Naive thymus-derived CD8-positive, alpha-beta T cell (primary cell): ENCODE measurements around the gene CYP2E1. TPM values are rescaled to one million over a fixed set of nuclear protein-coding genes. Genes with fewer than 3 reads are reported as not detected.
A peak's percentile ranks its signal among the peaks of the same experiment; 100 is the strongest.
"Not testable (repeated sequence)": the region's sequence is repeated elsewhere in the genome, so short reads cannot be mapped to it uniquely, and the experiment has no call there.

ENCODE experiments used
- ATAC-seq, 2 donors: fragments of 150-1000 bp; cut with Tn5 transposase in 1 of 2; sonication (Bioruptor Pico), chemical (Tn5 transposase) in 1 of 2; 1 replicate in 1 of 2; 2 replicates in 1 of 2; pipeline ENCODE4 v1.10.0; 2021; ENCODE audit warnings: mild to moderate bottlenecking in 2 of 2, moderate library complexity in 2 of 2
- POLR2A ChIA-PET: fragments of 350-600 bp; sonication (Branson Sonifier 250); formaldehyde crosslinking; loops from one replicate; lab custom pipeline; 2021; ENCODE audit warnings: antibody characterized with exemption; lab: Charles Lee
- DNase-seq, 10 donors: peaks; one replicate each; pipeline versions ENCODE4 v3.0.0 to v3.0.0-alpha.2; 2020 to 2022
- H3K27ac Mint-ChIP-seq, 10 donors: one replicate each; pipeline ENCODE4 v1.8.0; 2020 to 2022; ENCODE audit warnings: mild to moderate bottlenecking in 10 of 10, mixed read lengths in 10 of 10, moderate library complexity in 4 of 10, inconsistent platforms in 1 of 10
- H3K27me3 Mint-ChIP-seq, 5 donors: one replicate each; pipeline ENCODE4 v1.8.0; 2021 to 2022; ENCODE audit warnings: mixed read lengths in 5 of 5
- H3K36me3 Mint-ChIP-seq, 3 donors: one replicate each; pipeline ENCODE4 v1.8.0; 2020 to 2022; ENCODE audit warnings: mixed read lengths in 3 of 3, mild to moderate bottlenecking in 2 of 3, inconsistent platforms in 1 of 3
- H3K4me1 Mint-ChIP-seq, 4 donors: one replicate each; pipeline ENCODE4 v1.8.0; 2021 to 2022; ENCODE audit warnings: mixed read lengths in 4 of 4
- H3K4me3 Mint-ChIP-seq, 10 donors: one replicate each; pipeline ENCODE4 v1.8.0; 2020 to 2022; ENCODE audit warnings: mild to moderate bottlenecking in 10 of 10, mixed read lengths in 10 of 10, moderate library complexity in 6 of 10, inconsistent platforms in 1 of 10
- H3K9me3 Mint-ChIP-seq, 9 donors: one replicate each; pipeline ENCODE4 v1.8.0; 2020 to 2022; ENCODE audit warnings: mixed read lengths in 9 of 9, mild to moderate bottlenecking in 3 of 9, inconsistent platforms in 1 of 9, moderate library complexity in 1 of 9
- polyA plus RNA-seq, 3 donors: library from polyadenylated mRNA; unstranded; fragments of 300-500 nt; fragmentation: Illumina TruSeq; gene quantifications; one replicate each; pipeline ENCODE4 v1.2.3, GENCODE V29; 2021
- total RNA-seq, 8 experiments: library from RNA in 2 of 8; stranded (reverse) in 2 of 8; gene quantifications; one replicate each; pipeline ENCODE4 v1.2.3 and lab custom pipeline; 2021 to 2026

The CYP2E1 gene
- total and polyA plus RNA-seq, 5 experiments from 2014 or later = 0.02 to 1.4 (median 1.2) TPM; not detected in 2

GRCh38 chr10:133529576-133529946, 2.4 kb downstream of the CYP2E1 start:
- Mint-ChIP-seq H3K27ac (peak overlapping the region in 2 of 10 donors; percentile 44 to 46), H3K9me3 (peaks cover 0 to 7% (median 0%) of the 10 kb centered on the region in 9 donors), H3K27me3 (peaks cover 22 to 71% (median 43%) of the 10 kb centered on the region in 5 donors), H3K36me3 (peaks cover 0 to 9% (median 0%) of the 10 kb centered on the region in 3 donors), H3K4me1 (peaks cover 9 to 26% (median 22%) of the 10 kb centered on the region in 4 donors), H3K4me3 (peak overlapping the region; percentile 55 to 81 (median 76))
- DNase-seq = no peak
- ATAC-seq = peak in 1 of 2 donors; percentile 42
- POLR2A ChIA-PET = no interaction called here

GRCh38 chr10:133530506-133530905, 3.3 kb downstream of the CYP2E1 start:
- H3K27ac Mint-ChIP-seq = peak overlapping the region in 2 of 10 donors; percentile 73 to 89
- no peak for DNase-seq
- H3K4me3 Mint-ChIP-seq = peak overlapping the region in 6 of 10 donors; percentile 22 to 79 (median 55)
- peaks cover 9 to 26% (median 22%) of the 10 kb centered on the region in 4 donors for H3K4me1 Mint-ChIP-seq
- POLR2A ChIA-PET = no interaction called here
- H3K9me3 Mint-ChIP-seq = no peaks in the 10 kb centered on the region
- peaks cover 0 to 9% (median 0%) of the 10 kb centered on the region in 3 donors for H3K36me3 Mint-ChIP-seq
- peaks cover 22 to 71% (median 41%) of the 10 kb centered on the region in 5 donors for H3K27me3 Mint-ChIP-seq
- ATAC-seq = no peak

- POLR2A ChIA-PET = no interaction called here
- Mint-ChIP-seq H3K36me3 (peaks cover 0 to 9% (median 2%) of the 10 kb centered on the region in 3 donors), H3K9me3 (no peaks in the 10 kb centered on the region), H3K4me3 (no peak overlapping the region), H3K27me3 (peaks cover 18 to 56% (median 34%) of the 10 kb centered on the region in 5 donors), H3K4me1 (peaks cover 9 to 26% (median 22%) of the 10 kb centered on the region in 4 donors), H3K27ac (no peak overlapping the region)
- ATAC-seq = no peak
- DNase-seq = no peak
Measured at GRCh38 chr10:133532871-133533270, 5.7 kb downstream of the CYP2E1 start.

- Mint-ChIP-seq H3K4me3 (no peak overlapping the region), H3K36me3 (peaks cover 0 to 6% (median 2%) of the 10 kb centered on the region in 3 donors), H3K27me3 (peaks cover 14 to 43% (median 27%) of the 10 kb centered on the region in 5 donors), H3K4me1 (peaks cover 3 to 16% (median 14%) of the 10 kb centered on the region in 4 donors), H3K9me3 (no peaks in the 10 kb centered on the region), H3K27ac (no peak overlapping the region)
- DNase-seq (no peak), ATAC-seq (no peak)
- POLR2A ChIA-PET = no interaction called here
Measured at GRCh38 chr10:133534417-133534816, 7.3 kb downstream of the CYP2E1 start.

- Mint-ChIP-seq H3K4me1 (peaks cover 0 to under 1% (median 0%) of the 10 kb centered on the region in 4 donors), H3K36me3 (peaks cover 0 to 6% (median 2%) of the 10 kb centered on the region in 3 donors), H3K27ac (no peak overlapping the region), H3K4me3 (no peak overlapping the region), H3K27me3 (peaks cover 0 to 26% (median 12%) of the 10 kb centered on the region in 5 donors), H3K9me3 (no peaks in the 10 kb centered on the region)
- ATAC-seq (no peak), DNase-seq (no peak)
- POLR2A ChIA-PET = no interaction called here
Measured at GRCh38 chr10:133536198-133536597, 9.0 kb downstream of the CYP2E1 start.

GRCh38 chr10:133537546-133538545, 10.7 kb downstream of the CYP2E1 start:
- Mint-ChIP-seq H3K4me3 (no peak overlapping the region), H3K4me1 (no peaks in the 10 kb centered on the region), H3K27me3 (peaks cover 0 to 14% (median 2%) of the 10 kb centered on the region in 5 donors), H3K9me3 (no peaks in the 10 kb centered on the region), H3K36me3 (peaks cover 0 to 2% (median 0%) of the 10 kb centered on the region in 3 donors), H3K27ac (no peak overlapping the region)
- ATAC-seq (no peak), DNase-seq (no peak)
- POLR2A ChIA-PET = no interaction called here

GRCh38 chr10:133541441-133541975, 14.3 kb downstream of the CYP2E1 start:
- H3K4me3 Mint-ChIP-seq, ATAC-seq, H3K36me3 Mint-ChIP-seq, H3K27me3 Mint-ChIP-seq, POLR2A ChIA-PET, DNase-seq, H3K9me3 Mint-ChIP-seq, H3K27ac Mint-ChIP-seq: not testable (repeated sequence)
- H3K4me1 Mint-ChIP-seq = peaks cover 3 to 11% (median 6%) of the 10 kb centered on the region in 4 donors

GRCh38 chr10:133544506-133544905, 17.3 kb downstream of the CYP2E1 start:
- peaks cover 3 to 11% (median 6%) of the 10 kb centered on the region in 4 donors for H3K4me1 Mint-ChIP-seq
- peaks cover 9 to 31% (median 22%) of the 10 kb centered on the region in 9 donors for H3K9me3 Mint-ChIP-seq
- H3K27ac Mint-ChIP-seq = peak overlapping the region in 1 of 10 donors; percentile 24
- DNase-seq (no peak), ATAC-seq (no peak)
- H3K27me3 Mint-ChIP-seq = peaks cover 19 to 38% (median 26%) of the 10 kb centered on the region in 5 donors
- POLR2A ChIA-PET = no interaction called here
- H3K4me3 Mint-ChIP-seq = peak overlapping the region in 1 of 10 donors; percentile 24
- H3K36me3 Mint-ChIP-seq = peaks cover 0 to 28% (median 7%) of the 10 kb centered on the region in 3 donors

GRCh38 chr10:133554600-133554999, 27.4 kb downstream of the CYP2E1 start:
- no peak overlapping the region for H3K4me3 Mint-ChIP-seq
- no peak for ATAC-seq
- no peak for DNase-seq
- POLR2A ChIA-PET = no interaction called here
- H3K27me3 Mint-ChIP-seq = peaks cover 14 to 41% (median 29%) of the 10 kb centered on the region in 5 donors
- H3K9me3 Mint-ChIP-seq = peaks cover 0 to 9% (median 0%) of the 10 kb centered on the region in 9 donors
- no peaks in the 10 kb centered on the region for H3K4me1 Mint-ChIP-seq
- H3K36me3 Mint-ChIP-seq = no peaks in the 10 kb centered on the region
- no peak overlapping the region for H3K27ac Mint-ChIP-seq

- POLR2A ChIA-PET = no interaction called here
- no peaks in the 10 kb centered on the region for H3K4me1 Mint-ChIP-seq
- DNase-seq = no peak
- no peak overlapping the region for H3K4me3 Mint-ChIP-seq
- no peak overlapping the region for H3K27ac Mint-ChIP-seq
- peaks cover 0 to 3% (median 0%) of the 10 kb centered on the region in 9 donors for H3K9me3 Mint-ChIP-seq
- H3K27me3 Mint-ChIP-seq = peaks cover 12 to 36% (median 25%) of the 10 kb centered on the region in 5 donors
- ATAC-seq = no peak
- no peaks in the 10 kb centered on the region for H3K36me3 Mint-ChIP-seq
Measured at GRCh38 chr10:133555521-133555920, 28.4 kb downstream of the CYP2E1 start.

GRCh38 chr10:133557381-133557780, 30.2 kb downstream of the CYP2E1 start:
- no peaks in the 10 kb centered on the region for H3K36me3 Mint-ChIP-seq
- DNase-seq (no peak), ATAC-seq (no peak)
- H3K27ac Mint-ChIP-seq = no peak overlapping the region
- no peaks in the 10 kb centered on the region for H3K9me3 Mint-ChIP-seq
- H3K4me1 Mint-ChIP-seq = no peaks in the 10 kb centered on the region
- no peak overlapping the region for H3K4me3 Mint-ChIP-seq
- H3K27me3 Mint-ChIP-seq = peaks cover 9 to 27% (median 24%) of the 10 kb centered on the region in 5 donors
- POLR2A ChIA-PET = no interaction called here

GRCh38 chr10:133559216-133559615, 32.1 kb downstream of the CYP2E1 start:
- ATAC-seq (no peak), DNase-seq (no peak)
- H3K27me3 Mint-ChIP-seq = peaks cover 6 to 30% (median 27%) of the 10 kb centered on the region in 5 donors
- H3K9me3 Mint-ChIP-seq = peaks cover 0 to 4% (median 0%) of the 10 kb centered on the region in 9 donors
- H3K36me3 Mint-ChIP-seq = no peaks in the 10 kb centered on the region
- POLR2A ChIA-PET = no interaction called here
- no peak overlapping the region for H3K4me3 Mint-ChIP-seq
- H3K27ac Mint-ChIP-seq = no peak overlapping the region
- no peaks in the 10 kb centered on the region for H3K4me1 Mint-ChIP-seq
